Neuron (in vitro differentiated cells): ENCODE measurements around the gene TMC1.
A peak's percentile ranks its signal among the peaks of the same experiment; 100 is the strongest.
"Not testable (repeated sequence)": the region's sequence is repeated elsewhere in the genome, so short reads cannot be mapped to it uniquely, and the experiment has no call there.

Experiments used
- H2AFZ ChIP-seq: one replicate; pipeline ENCODE4 v1.6.1; 2013; ENCODE audit warnings: low read depth, mild to moderate bottlenecking, inconsistent platforms, low read length, moderate library complexity
- H3K27me3 ChIP-seq: one replicate; pipeline ENCODE4 v1.6.1; 2013; ENCODE audit warnings: low read length; ENCODE audit not compliant: insufficient read depth
- H3K36me3 ChIP-seq: one replicate; pipeline ENCODE4 v1.6.1; 2013; ENCODE audit warnings: low read length; ENCODE audit not compliant: insufficient read depth
- H3K4me1 ChIP-seq: one replicate; pipeline ENCODE4 v1.6.1; 2013; ENCODE audit warnings: low read length; ENCODE audit not compliant: insufficient read depth
- H3K4me3 ChIP-seq: 2 replicates; pipeline ENCODE4 v1.5.1; 2013; ENCODE audit warnings: mild to moderate bottlenecking, low read length, moderate library complexity
- H3K9me3 ChIP-seq: one replicate; pipeline ENCODE4 v1.6.1; 2013; ENCODE audit warnings: low read length

The TMC1 gene

DNA sequence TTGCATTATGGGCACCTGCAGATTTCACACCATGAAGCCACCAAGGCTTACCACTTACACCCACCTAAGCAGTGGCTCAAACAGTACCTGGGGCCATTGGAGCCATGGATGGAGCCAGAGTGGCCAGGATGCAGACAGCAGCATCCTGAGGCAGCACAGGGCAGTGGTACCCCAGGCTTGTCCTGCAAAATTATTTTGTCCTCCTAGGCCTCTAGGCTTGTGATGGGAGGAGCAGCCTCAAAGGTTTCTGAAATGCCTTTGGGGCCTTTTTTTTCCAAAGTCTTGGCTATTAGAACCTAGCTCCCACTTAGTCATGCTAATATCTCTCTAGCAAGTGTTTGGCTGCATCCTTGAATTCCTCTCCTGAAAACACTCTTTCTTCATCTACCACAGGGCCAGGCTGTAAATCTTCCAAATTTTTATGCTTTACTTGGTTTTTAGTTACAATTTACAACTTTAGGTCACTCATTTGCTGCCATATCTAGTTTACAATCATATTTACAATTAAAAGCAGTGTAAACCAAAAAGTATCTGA lies 15.7 kb downstream of the TMC1 start:
- H3K4me1 ChIP-seq: no peaks in the 10 kb centered on the region
- no peak overlapping the region for H2AFZ ChIP-seq
- H3K9me3 ChIP-seq: peaks cover 5% of the 10 kb centered on the region
- no peaks in the 10 kb centered on the region for H3K27me3 ChIP-seq
- no peak overlapping the region for H3K4me3 ChIP-seq
- H3K36me3 ChIP-seq: no peaks in the 10 kb centered on the region

DNA sequence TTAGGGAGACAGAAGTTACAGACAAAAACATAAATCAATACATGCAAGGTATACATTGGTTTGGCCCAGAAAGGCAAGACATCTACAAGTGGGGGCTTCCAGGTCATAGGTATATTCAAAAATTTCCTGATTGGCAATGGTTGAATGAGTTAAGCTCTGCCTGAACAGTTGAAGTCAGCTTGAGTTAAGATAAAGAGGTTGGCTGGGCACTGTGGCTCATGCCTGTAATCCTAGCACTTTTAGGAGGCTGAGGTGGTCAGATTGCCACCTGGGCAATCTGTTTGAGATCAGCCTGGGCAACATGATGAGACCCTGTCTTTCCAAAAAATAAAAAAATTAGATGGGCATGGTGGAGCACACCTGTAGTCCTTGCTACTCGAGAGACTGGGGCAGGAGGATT lies 16.3 kb downstream of the TMC1 start:
- Histone ChIP-seq H3K9me3 (peaks cover 5% of the 10 kb centered on the region), H2AFZ (no peak overlapping the region), H3K4me3 (no peak overlapping the region), H3K36me3 (no peaks in the 10 kb centered on the region), H3K27me3 (no peaks in the 10 kb centered on the region), H3K4me1 (no peaks in the 10 kb centered on the region)

GRCh38 chr9:72538921-72539702 lies 17.7 kb downstream of the TMC1 start:
- Histone ChIP-seq H3K4me3 (no peak overlapping the region), H3K36me3 (no peaks in the 10 kb centered on the region), H3K27me3 (no peaks in the 10 kb centered on the region), H3K4me1 (no peaks in the 10 kb centered on the region), H2AFZ (no peak overlapping the region), H3K9me3 (peaks cover 5% of the 10 kb centered on the region)

- Histone ChIP-seq H3K4me1 (no peaks in the 10 kb centered on the region), H3K27me3 (no peaks in the 10 kb centered on the region), H3K9me3 (peaks cover 5% of the 10 kb centered on the region), H3K36me3 (no peaks in the 10 kb centered on the region), H3K4me3 (no peak overlapping the region), H2AFZ (no peak overlapping the region)
Measured at GRCh38 chr9:72539824-72540347, 18.5 kb downstream of the TMC1 start.

GRCh38 chr9:72540348-72540873 lies 19.0 kb downstream of the TMC1 start:
- H2AFZ ChIP-seq: no peak overlapping the region
- H3K9me3 ChIP-seq: peaks cover 5% of the 10 kb centered on the region
- no peaks in the 10 kb centered on the region for H3K36me3 ChIP-seq
- no peaks in the 10 kb centered on the region for H3K4me1 ChIP-seq
- H3K4me3 ChIP-seq: no peak overlapping the region
- H3K27me3 ChIP-seq: no peaks in the 10 kb centered on the region

- not testable (repeated sequence) for H3K4me3 ChIP-seq, H3K4me1 ChIP-seq, H2AFZ ChIP-seq, H3K9me3 ChIP-seq, H3K27me3 ChIP-seq, H3K36me3 ChIP-seq
Measured at GRCh38 chr9:72542537-72542833, 21.1 kb downstream of the TMC1 start.

DNA sequence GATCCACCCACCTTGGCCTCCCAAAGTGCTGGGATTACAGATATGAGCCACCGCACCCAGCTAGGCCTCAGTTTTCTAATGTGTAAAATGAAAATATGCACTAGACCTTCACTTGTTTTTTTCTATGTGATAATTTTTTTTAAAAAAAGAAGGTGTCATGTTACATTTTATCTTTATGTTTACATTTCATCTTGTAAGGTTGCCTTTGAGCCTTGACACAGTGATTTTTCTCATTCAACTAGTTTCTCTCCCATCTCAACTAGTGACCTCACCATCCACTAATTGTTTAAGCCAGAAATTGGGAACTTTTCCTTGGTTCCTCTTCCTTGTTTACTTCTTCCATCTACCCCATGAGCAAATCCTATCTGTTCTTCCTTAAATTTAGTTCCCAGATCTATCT lies 21.5 kb downstream of the TMC1 start:
- H2AFZ ChIP-seq: no peak overlapping the region
- no peaks in the 10 kb centered on the region for H3K36me3 ChIP-seq

DNA sequence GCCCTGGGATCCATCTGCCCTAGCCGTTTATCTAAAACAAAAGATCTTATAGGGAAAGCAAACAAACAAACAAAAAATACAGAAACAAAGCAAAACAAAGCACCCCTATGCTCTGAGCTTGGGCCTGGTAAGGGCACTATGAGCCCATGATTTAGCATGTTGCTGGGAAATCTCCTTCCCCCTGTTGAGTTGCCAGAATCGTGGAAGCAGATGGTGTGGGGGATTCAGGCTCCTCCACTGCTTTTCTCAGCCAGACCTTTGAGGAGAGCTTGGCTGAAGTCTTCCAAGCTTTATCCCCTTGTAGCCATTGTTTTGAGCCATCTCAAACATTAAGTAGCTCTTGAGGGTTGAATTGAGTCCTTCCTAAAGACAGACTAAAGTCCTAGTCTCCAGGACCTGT lies 29.9 kb downstream of the TMC1 start:
- no peaks in the 10 kb centered on the region for H3K9me3 ChIP-seq
- no peaks in the 10 kb centered on the region for H3K27me3 ChIP-seq
- no peak overlapping the region for H2AFZ ChIP-seq
- no peaks in the 10 kb centered on the region for H3K4me1 ChIP-seq
- H3K36me3 ChIP-seq: no peaks in the 10 kb centered on the region
- H3K4me3 ChIP-seq: no peak overlapping the region

More for the DNA sequence above, 21.5 kb downstream of the TMC1 start:
- no peaks in the 10 kb centered on the region for H3K9me3 ChIP-seq
- no peaks in the 10 kb centered on the region for H3K27me3 ChIP-seq
- H3K4me1 ChIP-seq: no peaks in the 10 kb centered on the region
- H3K4me3 ChIP-seq: no peak overlapping the region

DNA sequence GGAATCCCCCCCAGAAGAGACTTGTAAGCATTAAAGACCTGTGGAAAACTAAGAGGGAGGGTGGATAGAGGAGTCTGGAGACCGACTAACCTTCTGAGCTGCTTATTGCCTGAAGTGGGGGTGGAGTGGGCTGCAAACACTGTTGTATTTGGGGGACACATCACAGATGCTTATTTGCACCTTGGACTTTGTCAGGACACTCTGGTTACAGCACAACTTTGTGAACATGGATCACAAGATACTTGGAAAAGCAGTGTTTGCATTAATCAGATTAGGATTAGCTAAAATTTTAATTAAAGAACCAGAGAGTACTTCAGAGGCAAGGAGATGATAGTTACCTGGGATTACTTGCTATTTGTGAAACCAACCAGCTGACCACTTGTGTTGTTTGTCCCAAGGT lies 30.9 kb downstream of the TMC1 start:
- Histone ChIP-seq H3K27me3 (no peaks in the 10 kb centered on the region), H3K9me3 (no peaks in the 10 kb centered on the region), H2AFZ (peak overlapping the region; percentile 46), H3K4me3 (no peak overlapping the region), H3K36me3 (no peaks in the 10 kb centered on the region), H3K4me1 (peaks cover under 1% of the 10 kb centered on the region)

DNA sequence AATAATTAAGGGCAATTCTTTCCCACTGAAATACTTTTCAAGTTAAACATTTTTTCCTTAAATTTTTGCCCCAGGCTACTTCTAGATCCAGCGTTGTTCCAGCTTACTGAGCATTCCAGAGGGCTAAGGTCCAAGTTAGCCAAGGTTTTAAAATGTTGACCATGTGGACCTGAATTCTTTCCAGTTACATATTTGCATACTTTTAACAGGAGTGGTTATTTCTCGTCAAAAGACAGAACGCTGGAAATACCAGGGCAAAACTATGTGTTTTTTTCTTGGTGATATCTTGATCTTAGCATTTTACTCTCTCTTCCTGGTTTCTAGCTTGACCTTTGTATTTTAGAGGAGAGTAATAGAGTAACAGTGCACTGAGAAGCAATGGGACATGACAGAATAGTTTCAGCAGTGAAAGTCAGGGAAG lies 32.8 kb downstream of the TMC1 start:
- Histone ChIP-seq H3K4me3 (no peak overlapping the region), H3K4me1 (peaks cover 9% of the 10 kb centered on the region), H3K27me3 (no peaks in the 10 kb centered on the region)

DNA sequence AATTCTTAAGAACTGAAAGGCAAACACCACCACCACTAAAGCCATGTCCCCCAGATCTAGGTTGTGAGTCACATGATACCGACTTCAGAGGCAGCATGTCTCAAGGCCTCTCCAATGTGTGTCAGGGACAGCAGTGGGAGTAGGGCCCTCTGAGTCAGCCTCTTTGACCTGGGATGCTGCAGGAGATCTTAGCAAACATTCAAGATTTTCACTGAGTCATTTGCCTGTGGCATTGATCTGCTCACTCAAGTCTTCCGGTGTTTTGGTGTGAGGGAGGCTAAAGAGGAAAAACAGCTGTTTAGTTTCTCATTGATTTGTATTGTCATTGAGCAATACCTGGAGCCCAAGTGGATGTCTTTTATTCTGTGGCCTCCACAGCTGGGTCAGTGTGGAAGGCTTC lies 36.1 kb downstream of the TMC1 start:
- Histone ChIP-seq H3K4me1 (peaks cover 9% of the 10 kb centered on the region), H3K27me3 (no peaks in the 10 kb centered on the region), H2AFZ (no peak overlapping the region), H3K4me3 (no peak overlapping the region), H3K9me3 (no peaks in the 10 kb centered on the region), H3K36me3 (no peaks in the 10 kb centered on the region)

More for the DNA sequence above, 32.8 kb downstream of the TMC1 start:
- Histone ChIP-seq H2AFZ (no peak overlapping the region), H3K9me3 (no peaks in the 10 kb centered on the region), H3K36me3 (no peaks in the 10 kb centered on the region)

- H3K27me3 ChIP-seq: no peaks in the 10 kb centered on the region
- H3K9me3 ChIP-seq: no peaks in the 10 kb centered on the region
- H3K4me1 ChIP-seq: peaks cover 19% of the 10 kb centered on the region
- H3K4me3 ChIP-seq: no peak overlapping the region
- no peak overlapping the region for H2AFZ ChIP-seq
- no peaks in the 10 kb centered on the region for H3K36me3 ChIP-seq
Measured at GRCh38 chr9:72560086-72560485, 38.7 kb downstream of the TMC1 start.

DNA sequence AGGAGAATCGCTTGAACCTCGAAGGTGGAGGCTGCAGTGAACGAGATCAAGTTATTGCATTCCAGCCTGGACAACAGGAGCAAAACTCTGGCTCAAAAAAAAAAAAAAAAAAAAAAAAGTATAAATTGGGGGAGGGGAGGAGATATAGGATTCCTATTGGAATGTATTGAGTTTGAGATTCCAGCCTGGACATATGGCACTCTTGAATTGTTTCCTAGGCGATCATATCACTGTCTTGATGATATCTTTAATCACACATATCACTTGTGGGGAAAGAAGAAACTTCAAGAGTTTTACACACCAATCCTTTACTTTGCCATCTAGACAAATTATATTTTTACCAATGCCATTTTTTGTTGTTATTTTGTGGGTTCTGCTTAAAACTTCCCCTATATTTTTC lies 42.4 kb downstream of the TMC1 start:
- Histone ChIP-seq H3K36me3 (no peaks in the 10 kb centered on the region), H2AFZ (peak overlapping the region; percentile 38), H3K4me3 (no peak overlapping the region), H3K9me3 (no peaks in the 10 kb centered on the region), H3K4me1 (peaks cover 10% of the 10 kb centered on the region), H3K27me3 (no peaks in the 10 kb centered on the region)
